B cell (primary cell): ENCODE measurements around the gene DEDD2.

ENCODE experiments used
- EZH2 ChIP-seq: IDR thresholded peaks from 2 replicates; pipeline ENCODE4 v1.6.1; 2012; ENCODE audit warnings: borderline replicate concordance, low read depth, mild to moderate bottlenecking, moderate library complexity, low read length; ENCODE audit not compliant: insufficient read depth, poor library complexity, severe bottlenecking
- TF ChIP-seq, protein P1 (sequence below): fragments of 200-600 bp; IDR thresholded peaks from one replicate; pipeline ENCODE4 v1.8.0; 2022; ENCODE audit warnings: antibody characterized with exemption, mild to moderate bottlenecking

DNA sequence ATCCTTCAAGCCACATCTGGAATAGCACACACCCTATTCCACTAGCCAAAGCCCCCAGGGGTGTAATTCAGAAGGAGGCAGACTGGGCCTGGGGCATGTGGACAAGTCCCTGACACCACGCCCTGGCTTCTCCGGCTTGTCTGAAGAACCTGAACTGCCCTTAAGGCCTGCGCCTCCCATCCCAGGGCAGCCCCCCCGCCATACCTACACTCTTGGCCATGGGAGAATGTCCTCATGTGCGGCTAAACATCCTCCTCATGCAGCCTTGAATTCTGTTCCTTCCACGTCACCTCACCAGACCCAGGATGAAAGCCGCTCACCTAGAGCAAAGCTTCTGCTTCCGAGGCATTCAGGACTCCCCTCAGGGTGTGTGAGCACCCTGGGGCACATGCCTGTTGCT, 60.9 kb downstream of the DEDD2 start:
- TF ChIP-seq, protein P1, sequence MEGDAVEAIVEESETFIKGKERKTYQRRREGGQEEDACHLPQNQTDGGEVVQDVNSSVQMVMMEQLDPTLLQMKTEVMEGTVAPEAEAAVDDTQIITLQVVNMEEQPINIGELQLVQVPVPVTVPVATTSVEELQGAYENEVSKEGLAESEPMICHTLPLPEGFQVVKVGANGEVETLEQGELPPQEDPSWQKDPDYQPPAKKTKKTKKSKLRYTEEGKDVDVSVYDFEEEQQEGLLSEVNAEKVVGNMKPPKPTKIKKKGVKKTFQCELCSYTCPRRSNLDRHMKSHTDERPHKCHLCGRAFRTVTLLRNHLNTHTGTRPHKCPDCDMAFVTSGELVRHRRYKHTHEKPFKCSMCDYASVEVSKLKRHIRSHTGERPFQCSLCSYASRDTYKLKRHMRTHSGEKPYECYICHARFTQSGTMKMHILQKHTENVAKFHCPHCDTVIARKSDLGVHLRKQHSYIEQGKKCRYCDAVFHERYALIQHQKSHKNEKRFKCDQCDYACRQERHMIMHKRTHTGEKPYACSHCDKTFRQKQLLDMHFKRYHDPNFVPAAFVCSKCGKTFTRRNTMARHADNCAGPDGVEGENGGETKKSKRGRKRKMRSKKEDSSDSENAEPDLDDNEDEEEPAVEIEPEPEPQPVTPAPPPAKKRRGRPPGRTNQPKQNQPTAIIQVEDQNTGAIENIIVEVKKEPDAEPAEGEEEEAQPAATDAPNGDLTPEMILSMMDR, result no peak
- TF ChIP-seq EZH2, result no peak
